GM19468 (cell line): ENCODE measurements around the gene R3HDM1.
"Not testable (repeated sequence)": the region's sequence is repeated elsewhere in the genome, so short reads cannot be mapped to it uniquely, and the experiment has no call there.

Experiments used
- ATAC-seq: cut with Tn5 transposase; IDR thresholded peaks from one replicate; pipeline ENCODE4 v1.9.1; 2021; ENCODE audit warnings: mild to moderate bottlenecking, moderate library complexity, moderate number of reproducible peaks; ENCODE audit not compliant: unreplicated experiment; ENCODE audit errors: extremely low read depth

The R3HDM1 gene

DNA sequence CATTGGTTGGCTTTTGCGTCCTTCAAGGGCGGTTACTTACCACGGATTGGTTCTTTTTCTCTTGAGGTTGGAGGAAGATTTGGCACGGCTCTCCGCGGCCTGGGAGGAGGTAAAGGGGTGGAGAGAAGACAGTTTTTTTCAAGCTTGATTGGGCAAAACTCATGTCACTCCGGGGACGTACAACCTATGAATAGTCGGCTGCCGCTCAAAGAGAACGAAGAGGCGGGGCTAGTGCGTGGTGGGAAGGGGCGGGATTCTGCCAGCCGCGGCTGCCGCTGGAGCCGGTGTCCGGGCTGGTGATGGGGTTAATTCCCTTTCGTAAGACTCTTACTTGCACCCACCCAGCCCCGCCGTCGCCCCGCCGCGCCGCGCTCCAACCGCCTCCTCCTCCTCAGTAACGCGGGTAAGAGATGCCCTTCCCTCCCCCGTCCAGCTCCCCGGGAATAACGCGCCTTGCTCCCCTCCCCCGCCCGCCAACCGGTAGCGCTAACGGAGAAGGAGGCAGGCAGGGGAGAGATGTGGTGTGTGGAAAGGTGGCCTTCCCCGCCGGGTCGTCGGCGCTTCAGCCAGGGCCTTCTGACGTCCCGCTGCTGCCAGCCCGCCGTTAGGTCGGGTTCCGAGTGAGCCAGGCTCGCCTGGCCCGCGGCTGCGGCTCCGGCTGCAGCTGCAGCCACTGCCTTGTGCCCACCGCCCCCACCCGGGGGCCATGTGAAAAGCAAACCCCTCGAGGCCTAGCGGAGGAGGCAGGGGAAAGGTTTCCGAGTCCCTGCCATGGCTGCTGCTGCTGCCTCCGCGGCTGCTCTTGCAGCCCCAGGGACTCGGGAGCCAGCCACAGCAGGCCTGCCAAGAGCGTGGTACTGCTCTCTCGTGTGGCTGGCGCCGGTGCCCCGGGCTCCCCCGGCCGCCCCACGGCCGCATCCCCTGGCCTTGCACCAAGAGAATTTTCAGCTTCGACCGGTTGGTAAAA, at the start of gene R3HDM1:
Gene R3HDM1 (plus strand): TSS at position 254 of the 967 bp plus-strand sequence. CDS start 73,362 bp downstream, outside the sequence.
- ATAC-seq: peak; percentile 82

DNA sequence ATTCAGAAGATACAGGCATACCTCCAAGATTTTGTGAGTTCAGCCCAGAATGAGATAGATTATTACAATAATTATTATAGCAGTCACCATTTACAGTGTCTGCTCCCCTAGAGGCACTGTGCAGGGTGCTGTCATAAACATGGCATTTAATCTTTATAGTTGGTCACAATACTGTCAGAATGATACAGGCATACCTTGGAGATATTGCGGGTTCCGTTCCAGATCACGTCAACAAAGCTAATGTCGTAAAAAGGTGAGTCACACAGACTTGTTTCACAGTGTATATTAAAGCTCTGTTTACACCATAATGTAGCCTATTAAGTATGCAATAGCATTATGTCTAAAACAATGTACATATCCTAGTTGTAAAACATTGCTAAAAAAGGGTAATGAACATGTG, 45.8 kb upstream of the R3HDM1 start:
- ATAC-seq: no peak

DNA sequence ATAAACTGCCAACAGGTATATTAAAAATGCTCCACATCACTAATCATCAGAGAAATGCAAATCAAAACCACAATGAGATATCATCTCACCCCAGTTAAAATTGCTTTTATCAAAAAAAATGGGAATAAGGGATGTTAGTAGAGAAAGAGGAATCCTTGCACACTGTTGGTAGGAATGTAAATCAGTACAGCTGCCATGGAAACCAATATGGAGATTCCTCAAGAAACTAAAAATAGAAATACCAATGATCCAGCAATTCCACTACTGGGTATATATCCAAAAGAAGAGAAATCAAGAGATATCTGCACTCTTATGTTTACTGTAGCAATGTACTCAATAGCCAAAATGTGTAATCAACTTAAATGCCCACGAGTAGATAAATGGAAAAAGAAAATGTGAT, 40.9 kb upstream of the R3HDM1 start:
- no peak for ATAC-seq

DNA sequence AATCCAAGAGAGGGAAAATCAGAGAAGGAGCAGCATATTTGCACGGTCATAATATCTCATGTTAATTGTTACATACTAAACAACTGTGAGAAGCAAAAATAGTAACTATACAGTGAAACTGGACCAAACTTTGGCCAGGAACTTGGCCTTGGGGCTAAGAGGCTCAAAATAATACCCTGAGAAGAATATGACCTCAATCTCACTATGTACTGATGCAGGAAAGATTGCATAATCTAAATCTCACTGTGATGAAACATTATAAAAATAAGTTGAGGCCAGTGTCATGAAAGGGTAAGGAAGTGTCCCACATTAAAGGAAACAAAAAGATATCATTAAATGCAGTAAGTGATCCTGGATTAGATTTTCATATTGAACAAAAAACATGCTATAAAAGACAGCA, 36.8 kb upstream of the R3HDM1 start:
- ATAC-seq: no peak

DNA sequence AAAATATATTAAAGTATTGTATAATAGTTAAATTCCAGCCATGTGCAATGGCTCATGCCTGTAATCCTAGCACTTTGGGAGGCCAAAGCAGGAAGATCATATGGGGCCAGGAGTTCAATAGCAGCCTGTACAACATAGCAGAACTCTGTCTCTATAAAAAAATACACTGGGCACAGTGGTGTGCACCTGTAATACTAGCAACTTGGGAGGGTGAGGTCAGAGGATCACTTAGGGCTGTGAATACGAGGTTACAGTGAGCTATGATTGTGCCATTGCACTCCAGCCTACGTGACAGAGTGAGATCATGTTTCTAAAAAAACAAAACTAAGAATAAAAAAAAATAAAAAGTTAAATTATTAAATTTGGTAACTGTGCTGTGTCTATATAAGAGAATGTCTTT, 36.4 kb upstream of the R3HDM1 start:
- ATAC-seq: no peak

DNA sequence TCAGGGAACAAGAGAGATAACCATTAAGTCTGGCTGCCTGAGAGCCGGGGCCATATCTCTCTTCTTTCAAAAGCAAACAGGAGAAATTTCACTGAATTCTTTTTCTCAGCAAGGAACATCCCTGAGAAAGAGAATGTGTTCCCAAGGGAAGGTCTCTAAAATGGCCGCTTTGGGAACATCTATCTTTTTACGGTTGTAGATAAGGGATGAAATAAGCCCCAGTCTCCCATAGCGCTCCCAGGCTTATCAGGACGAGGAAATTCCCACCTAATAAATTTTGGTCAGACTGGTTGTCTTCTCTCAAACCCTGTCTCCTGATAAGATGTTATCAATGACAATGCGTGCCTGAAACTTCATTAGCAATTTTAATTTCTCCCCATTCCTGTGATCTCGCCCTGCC, 32.7 kb upstream of the R3HDM1 start:
- ATAC-seq: not testable (repeated sequence)

DNA sequence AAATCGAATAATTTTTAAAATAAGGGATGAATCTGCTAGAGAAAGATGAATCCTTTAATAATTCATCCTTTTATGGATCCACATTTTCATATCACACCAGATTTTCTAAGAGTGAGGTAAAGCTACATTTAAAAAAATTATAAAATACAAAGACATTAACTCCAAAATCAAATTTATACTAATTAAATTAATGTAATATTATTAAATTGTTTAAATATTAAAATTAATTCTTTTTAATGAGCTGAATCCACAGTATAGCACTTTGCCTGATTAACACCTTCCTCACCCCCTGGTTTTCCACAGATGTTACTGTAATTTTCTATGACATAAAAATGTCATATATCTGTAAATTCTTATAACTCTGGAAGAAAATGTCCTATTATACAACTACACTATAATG, 26.5 kb upstream of the R3HDM1 start:
- no peak for ATAC-seq

DNA sequence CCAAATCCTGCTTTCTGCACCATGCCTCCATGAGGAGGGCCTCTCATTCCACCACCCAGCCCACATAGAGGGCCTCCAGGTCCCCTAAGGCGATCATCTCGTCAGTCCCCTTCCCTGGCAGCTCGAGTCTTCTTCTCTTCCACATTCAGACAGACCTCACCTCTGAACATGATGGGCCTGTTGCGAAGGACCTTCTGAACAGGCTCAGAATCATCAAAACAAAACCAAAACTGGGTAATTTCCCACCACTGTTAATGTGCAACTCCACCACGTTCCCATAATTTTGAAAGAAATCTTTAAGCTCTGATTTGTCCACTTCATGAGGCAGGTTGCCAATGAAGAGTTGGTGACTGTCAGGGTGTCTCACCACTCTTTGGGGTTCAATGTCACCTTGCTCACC, 20.7 kb upstream of the R3HDM1 start:
- ATAC-seq: no peak

DNA sequence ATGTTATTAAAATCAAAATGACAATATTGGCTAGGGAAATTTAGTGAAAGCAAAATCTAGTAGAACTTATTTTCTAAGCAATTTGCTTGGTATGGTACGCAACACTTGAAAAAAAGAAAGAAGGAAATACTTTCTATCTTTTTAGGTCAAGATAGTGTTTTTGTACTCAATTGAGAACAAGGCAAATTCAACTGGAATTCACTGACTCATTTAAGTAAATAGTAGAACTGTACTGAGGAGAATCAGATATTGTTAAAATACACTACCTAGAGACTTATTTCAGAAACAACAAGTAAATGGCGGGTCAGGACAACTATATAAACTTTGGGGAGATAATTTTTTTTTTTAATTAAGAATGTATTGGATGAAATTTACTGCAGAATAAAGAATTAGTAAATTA, 19.2 kb upstream of the R3HDM1 start:
- ATAC-seq: no peak

DNA sequence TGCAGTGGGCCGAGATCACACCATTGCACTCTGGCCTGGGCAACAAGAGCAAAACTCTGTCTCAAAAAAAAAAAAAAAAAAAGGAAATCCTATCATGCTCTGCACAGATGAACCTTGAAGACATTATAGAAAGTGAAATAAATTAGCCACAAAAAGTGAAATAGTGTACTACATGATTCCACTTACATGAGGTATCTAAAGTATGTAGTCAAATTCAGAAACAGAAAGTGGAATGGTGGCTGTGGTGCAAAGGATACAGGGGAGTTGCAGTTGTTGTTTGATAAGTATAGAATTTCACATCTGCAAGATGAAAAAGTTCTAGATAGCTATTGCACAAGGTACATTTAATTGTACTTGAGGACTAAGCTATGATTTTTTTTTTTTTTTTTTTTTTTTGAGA, 5.5 kb upstream of the R3HDM1 start:
- no peak for ATAC-seq

DNA sequence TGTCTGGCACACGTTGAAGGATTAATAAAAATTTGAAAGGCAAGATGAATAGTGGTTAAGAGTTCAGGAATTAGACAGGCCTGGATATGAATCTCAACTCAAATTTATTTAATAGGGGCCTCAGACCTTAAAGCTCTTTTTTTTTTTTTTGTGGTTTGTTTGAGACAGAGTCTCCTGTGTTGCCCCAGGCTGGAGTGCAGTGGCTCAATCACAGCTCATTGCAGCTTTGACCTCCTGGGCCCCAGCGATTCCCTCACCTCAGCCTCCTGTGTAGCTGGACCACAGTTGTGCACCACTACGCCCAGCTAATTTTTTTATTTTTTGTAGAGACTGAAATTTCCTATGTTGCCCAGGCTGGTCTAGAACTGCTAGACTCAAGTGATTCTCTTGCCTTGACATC, 3.3 kb upstream of the R3HDM1 start:
- ATAC-seq: no peak

DNA sequence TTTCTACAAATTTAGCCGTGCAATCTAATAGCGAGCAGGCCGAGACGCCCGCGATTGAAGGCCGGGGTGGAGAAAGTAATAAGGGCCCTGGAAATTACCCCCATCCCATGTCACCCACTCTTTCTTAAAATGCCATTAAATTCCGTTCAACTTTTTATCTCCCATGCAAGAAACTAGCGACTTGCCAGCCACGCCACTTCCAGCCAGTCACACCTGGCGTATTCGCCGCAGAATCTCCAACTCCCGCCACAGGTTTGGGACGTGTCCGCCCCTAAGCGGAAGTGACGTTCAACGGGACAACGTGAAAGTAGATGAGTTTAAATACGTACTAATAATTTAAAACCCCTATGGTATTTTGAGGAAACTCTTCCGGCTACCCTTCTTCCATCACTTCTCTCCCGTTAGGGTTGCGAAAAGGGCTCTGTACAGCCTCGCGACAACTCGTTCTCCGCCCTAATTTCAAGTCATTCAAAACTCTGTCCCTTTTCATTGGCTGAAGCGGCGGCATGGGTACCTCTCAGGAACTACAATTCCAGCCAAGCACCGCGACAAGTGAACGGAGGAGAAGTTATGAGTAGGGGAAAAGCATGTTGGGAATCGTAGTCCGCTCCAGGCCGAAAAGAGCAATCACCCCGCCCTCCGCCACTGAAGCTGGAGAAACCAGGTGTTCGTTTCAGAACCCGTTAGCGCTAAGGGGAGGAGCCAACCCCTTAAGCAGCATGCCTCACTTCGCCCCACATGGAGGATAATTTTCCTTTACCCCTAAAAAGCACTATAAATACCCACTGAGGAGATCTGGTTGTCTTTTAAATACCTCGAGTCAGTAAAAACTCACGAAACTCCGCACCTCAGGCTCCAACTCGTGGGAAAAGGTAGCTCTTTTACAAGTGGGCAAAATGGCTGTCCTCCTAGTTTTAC, 712 bp upstream of the R3HDM1 start, which contains the start of gene ZRANB3:
Gene ZRANB3 (minus strand): TSS at position 906 of the 918 bp plus-strand sequence.
- peak; percentile 54 for ATAC-seq

DNA sequence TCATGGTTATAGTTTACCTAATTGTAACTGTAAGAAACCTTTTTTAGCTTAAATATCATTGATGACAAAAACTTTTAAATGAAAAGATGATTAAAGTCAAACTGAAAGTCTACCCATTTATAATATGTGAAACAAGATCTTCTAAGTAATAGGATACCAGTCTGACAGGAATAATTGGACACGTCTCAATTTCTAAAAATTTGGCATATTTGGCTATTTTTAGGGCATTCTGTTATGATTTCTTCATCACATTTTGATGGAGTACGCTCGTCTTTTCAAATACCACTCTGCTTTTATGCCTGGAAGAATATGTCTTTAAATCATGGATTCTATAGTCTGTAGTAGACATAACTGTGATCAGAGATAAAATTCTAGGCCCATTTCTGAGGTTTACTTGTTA, 1.3 kb downstream of the R3HDM1 start:
- no peak for ATAC-seq

DNA sequence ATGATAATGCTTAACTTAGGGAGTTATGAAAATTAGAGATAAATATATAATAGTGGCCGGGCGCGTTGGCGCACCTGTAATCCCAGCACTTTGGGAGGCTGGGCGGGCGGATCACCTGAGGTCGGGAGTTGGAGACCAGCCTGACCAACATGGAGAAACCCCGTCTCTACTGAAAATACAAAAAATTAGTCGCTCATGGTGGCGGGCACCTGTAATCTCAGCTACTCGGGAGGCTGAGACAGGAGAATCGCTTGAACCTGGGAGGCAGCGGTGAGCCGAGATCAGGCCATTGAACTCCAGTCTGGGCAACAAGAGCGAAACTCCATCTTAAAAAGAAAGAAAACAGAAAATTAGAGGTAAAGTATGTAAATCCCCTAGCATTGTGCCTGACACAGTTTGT, 2.3 kb downstream of the R3HDM1 start:
- ATAC-seq: not testable (repeated sequence)

DNA sequence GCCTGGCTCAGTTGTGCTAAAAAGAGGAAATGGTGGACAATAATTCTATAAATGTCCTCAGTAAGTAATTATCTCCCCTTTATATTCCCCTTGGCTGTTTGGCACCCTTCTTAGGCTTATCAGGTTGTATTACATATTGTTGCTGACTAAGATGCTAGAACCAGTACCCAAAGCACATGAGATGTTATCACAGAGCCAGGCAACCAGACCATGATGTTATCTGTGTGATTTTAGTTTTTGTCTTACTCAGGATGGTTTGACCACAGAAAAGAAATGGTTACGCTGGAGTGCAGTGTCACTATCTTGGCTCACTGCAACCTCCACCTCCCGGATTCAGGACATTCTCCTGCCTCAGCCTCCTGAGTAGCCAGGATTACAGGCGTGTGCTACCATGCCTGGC, 15.2 kb downstream of the R3HDM1 start:
- no peak for ATAC-seq

DNA sequence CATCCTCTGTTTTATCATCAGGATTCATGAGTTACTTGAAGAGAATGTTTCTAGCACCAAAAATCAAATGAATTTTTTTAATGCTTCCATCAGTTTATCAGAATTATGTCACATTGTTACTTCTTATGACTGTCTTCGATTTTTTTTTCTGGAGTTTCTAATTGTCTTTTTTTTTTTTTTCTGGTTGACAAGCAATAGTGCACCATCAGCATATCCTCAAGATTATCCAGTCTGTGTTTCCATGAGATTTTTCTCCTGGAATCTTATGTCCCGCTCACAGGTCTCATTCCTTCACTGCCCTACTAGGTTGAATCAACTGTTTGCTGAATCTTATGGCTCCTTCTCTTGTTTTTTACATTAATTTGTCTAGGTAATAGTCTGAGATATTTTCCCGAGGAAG, 16.0 kb downstream of the R3HDM1 start:
- ATAC-seq: no peak

DNA sequence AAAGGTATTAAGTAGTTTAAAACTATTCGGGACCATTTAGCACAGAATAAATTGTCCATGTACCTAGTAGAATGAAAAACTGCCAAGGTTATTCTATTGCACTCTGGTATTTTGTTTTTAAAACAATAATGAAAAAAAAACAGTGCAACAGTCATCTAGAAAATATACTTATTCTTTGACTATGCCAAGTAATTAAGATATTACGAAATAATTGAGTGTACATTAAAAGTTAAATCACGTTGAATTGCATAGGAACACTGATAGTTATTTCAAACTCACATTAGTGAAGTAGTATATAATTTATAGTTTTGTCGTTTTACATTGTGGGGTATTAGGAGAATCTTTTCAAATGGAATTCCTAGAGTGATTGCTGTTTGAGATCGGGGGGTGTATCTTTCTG, 20.1 kb downstream of the R3HDM1 start:
- no peak for ATAC-seq

DNA sequence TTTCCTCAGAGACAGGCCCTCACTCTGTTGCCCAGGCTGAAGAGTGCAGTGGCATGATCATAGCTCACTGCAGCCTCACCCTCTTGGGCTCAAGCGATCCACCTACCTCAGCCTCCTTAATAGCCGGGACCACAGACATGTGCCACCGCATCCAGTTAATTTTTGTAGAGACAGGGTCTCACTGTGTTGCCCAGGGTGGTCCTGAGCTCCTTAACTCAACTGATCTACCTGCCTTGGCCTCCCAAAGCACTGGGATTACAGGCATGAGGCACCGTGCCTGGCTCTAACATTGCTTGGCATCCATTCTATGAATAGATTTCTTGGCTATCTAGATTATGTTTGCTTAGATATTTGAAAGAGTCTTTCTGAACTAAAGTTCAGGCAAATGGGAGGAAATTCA, 21.6 kb downstream of the R3HDM1 start:
- ATAC-seq: no peak

DNA sequence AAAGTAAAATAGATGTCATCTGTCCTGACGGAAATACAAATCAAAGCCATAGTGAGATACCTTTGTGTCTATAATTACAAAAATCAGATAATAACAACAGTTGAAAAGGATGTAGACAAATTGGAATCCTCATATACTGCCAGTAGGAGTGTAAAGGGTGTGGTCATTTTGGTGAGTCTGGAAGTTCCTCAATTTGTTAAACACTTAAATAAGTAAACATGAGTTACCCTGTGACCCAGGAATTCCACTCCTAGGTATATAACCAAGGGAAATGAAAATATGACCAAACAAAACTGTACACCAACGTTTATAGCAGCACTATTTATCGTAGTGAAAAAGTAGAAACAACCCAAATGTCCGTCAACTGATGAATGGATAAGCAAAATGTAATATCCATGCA, 24.0 kb downstream of the R3HDM1 start:
- no peak for ATAC-seq

DNA sequence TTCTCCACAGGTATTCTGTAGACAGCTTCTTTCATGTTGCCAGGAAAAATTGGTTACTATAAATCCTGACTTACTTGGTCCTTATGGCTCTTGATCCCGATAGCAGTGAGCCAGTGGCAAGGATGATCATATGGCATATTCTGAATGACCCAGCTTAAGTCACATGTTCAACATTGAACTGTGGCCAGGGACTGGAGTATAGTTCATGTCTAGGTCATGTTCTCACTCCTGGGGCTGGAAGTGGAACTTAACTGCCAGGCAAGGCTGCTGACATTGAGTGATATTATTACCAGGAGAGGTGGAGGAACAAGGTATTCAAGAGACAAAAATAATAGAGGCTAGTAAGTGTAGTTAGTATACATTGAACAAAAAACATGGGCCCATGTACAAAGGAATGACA, 26.2 kb downstream of the R3HDM1 start:
- no peak for ATAC-seq

DNA sequence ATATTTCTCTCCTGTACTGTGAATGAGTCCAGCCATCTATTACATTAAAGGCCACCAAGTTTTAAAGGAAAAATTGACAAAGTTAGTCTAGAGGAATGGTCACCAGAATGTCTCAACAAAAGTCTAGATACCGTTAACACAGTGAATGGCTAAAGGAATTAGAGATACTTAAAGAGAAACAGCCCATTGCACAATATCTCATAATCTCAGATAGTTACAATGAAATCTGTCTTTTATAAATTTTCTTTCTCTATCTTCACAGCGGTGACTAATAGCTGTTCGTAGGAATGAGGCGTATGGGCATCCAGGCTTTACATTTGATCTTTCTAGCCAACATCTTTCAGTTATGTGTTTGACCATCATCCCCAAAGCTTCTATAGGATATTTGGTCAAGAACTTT, 30.6 kb downstream of the R3HDM1 start:
- no peak for ATAC-seq
